Embryonic facial prominence (tissue), 1 donor: ENCODE results near the gene RBBP8NL.
"Not testable (repeated sequence)": the region's sequence is repeated elsewhere in the genome, so short reads cannot be mapped to it uniquely, and the experiment has no call there.

Source experiments
- DNase-seq: peaks from one replicate; pipeline ENCODE4 v3.0.0-alpha.2; 2016; ENCODE audit errors: extremely low spot score

Gene RBBP8NL

GRCh38 chr20:62444286-62444685, 16.9 kb upstream of the RBBP8NL start:
- DNase-seq: no peak

GRCh38 chr20:62441987-62442539, 14.7 kb upstream of the RBBP8NL start:
- no peak for DNase-seq

GRCh38 chr20:62439218-62439617, 11.9 kb upstream of the RBBP8NL start:
- no peak for DNase-seq

- no peak for DNase-seq
These were observed 10.6 kb upstream of the RBBP8NL start for GRCh38 chr20:62437927-62438326.

GRCh38 chr20:62437496-62437895, 10.2 kb upstream of the RBBP8NL start:
- DNase-seq: no peak

- DNase-seq: no peak
These were observed 9.4 kb upstream of the RBBP8NL start for GRCh38 chr20:62436692-62437091.

- DNase-seq: no peak
These were observed 6.5 kb upstream of the RBBP8NL start for GRCh38 chr20:62433658-62434497.

DNA sequence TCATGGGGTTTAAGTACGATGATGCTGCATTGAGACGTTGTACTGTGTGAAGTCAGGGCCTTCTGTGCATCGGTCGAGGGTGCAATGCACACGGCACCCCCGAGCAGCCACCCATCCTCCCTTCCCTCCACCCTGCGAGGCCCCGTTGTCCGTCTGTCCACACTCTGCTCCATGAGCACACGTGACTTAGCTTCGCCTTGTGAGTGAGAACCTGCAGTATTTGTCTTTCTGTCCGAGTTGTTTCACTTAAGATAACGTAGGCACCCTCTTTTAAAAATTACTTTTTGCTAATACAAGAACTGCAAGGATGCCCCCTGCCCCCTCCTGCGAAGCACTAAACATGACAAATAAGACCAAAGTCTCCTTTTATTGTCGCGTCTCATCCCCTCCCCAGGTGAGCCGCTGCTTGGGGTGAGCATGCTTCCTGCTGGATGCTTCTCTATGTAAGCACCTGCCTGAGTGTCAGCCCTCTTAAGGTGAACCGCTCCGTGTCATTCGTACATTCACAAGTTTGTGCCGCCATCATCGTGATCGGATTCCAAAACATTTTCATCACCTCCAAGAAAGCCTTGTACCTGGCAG, 3.6 kb upstream of the RBBP8NL start:
- no peak for DNase-seq

GRCh38 chr20:62430311-62430853, 3.0 kb upstream of the RBBP8NL start:
- no peak for DNase-seq

DNA sequence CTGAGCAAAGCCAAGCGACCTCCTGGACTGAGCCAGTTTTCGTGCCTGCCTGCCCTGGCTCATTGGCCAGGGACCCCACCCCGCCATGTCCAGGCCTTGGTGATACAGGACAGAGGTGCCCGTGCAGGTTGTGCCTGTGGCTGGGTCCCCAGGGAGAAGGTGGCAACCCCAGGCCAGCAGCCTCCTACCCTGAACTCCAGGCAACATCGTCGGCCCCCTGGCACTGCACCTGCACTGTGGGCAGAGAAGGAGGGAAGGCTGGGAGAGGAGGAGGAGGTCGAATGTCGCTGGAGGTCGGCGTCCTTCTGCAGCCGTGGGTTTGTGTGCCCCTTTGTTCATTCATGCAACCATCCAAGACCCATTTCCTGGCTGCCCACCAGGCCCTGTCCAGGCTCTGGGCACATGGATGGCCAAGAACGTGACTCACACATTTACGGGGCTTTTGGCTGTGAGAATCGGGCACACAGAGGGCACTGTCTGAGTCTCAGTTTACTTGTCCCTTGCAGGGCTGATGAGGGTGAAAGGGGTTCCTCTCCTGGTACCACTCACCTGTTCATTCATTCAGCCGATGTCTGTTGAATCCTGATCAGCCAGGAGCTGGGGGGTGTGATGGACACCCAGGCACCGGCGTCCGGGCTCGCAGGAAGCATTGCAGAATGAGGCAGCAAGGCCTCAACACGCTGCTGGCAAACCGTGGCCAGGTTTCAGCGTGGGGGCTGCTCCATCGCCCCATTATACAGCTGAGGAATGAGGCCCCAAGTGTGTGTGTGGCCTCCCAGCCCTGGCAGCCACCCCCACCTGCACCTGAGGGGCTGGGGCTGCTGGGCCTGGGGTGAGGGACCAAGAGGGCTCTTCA, 2.3 kb upstream of the RBBP8NL start:
- DNase-seq: no peak

DNA sequence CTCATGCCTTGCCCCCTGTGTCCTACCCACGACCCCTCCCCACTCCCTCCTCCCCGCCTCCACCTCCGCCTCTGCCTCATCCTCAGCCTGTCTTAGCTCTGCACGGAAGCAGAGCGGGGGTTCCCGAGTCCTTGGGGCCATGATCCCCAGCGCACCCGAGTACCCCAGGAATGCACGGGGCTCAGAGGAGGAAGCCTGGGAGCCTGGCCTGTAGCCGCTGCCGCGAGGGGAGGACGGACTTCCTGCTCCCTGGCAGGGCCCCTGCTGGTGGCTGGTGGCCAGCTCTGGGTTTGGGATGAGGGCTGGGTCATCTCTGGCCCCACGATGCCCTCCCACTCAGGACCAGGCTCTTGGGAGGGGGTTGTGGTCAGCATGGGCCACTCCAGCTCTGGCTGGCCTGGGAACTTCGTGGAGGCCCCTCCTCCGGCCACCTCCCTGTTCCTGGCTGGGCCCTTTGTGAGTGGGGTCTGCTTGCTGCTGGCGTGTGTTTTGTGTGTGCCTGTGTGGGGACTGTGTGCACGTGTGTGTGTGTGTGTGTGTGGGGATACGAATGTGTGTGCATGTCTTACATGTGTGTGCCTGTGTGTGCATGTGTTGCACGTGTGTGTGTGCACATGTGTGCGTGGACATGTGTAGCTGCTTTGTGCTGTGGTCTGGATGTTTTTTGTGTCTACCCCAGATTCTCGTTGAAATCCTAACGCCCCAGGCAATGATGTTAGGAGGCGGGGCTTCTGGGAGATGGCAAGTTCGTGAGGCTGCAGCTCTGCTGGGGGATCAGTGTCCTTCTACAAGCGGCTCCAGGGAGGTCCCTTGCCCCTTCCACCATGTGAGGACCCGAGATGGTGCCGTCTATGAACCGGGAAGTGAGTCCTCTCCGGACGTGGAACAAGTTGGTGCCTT, 1.3 kb upstream of the RBBP8NL start:
- DNase-seq: no peak

DNA sequence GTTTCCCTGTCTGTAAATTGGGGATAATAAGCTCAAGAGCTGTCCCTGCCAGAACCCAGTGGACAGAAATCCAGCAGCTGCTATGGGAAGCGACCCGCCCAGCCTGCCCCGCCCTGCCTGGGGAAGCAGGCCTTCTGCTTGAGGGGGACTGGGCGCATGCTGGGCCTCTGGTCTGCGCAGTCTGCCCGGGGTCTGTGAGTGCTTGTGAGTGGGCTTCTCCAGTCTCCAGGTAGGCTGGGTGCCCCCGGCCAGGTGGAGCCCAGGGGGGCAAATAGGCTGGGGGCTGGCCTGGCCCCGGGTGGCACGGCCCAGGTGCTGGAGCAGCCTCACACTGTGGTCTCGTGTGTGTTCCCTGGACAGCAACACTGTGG, 648 bp upstream of the RBBP8NL start:
- DNase-seq: no peak

DNA sequence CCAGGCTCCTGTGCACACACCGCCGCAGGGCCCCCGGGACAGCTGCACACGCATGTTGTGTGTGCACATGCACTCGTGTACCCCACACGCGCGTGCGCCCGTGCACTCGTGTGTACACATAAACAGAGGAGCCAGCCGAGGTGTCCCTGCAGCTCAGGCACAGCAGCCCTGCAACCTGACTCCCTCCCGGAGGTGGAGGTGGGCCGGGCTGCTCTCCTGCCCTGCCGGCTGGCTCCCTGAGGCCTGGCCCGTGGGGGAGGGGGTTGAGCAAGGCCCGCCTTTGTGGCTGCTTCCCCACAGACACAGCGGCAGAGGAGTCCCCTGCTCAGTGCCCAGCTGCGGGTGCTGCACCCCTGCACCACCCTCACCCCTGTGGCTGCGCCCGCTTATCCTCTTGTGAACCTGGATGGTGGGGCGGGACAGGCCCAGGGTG, 624 bp downstream of the RBBP8NL start:
- no peak for DNase-seq

- DNase-seq: not testable (repeated sequence)
These were observed 1.3 kb downstream of the RBBP8NL start for GRCh38 chr20:62426059-62426348.

DNA sequence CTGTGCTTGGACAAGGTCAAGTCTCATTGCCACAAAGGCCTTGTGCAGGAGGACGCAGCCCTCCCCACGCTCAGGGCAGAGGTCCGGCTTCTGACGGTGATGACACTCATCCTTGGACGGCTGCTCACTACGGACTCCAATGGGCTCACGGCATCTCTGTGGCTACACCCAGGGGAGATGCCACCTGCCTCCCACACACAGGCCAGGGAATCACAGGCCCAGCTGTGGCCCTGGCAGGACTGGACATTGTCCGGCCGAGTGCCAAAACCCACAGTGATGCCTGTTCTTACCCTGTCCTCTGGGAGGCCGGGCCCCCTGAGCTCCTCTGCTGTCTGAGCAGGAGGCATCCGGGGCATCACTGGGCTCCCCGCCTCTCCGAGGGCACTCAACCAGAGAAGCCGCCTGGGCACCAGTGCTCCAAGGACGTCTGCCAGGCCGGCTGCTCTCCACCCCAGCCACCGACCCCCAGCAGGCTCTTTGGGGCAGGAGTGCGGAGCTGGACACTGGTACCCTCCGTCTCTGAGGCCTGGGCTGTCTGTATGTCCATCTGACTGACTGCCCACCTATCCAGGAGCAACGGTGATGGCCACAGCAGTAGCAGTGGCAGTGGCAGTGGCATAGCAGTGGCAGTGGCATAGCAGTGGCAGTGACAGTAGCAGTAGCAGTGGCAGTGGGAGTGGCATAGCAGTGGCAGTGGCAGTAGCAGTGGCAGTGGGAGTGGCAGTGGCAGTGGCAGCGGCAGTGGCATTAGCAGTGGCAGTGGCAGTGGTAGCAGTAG, 1.9 kb downstream of the RBBP8NL start:
- DNase-seq: no peak

DNA sequence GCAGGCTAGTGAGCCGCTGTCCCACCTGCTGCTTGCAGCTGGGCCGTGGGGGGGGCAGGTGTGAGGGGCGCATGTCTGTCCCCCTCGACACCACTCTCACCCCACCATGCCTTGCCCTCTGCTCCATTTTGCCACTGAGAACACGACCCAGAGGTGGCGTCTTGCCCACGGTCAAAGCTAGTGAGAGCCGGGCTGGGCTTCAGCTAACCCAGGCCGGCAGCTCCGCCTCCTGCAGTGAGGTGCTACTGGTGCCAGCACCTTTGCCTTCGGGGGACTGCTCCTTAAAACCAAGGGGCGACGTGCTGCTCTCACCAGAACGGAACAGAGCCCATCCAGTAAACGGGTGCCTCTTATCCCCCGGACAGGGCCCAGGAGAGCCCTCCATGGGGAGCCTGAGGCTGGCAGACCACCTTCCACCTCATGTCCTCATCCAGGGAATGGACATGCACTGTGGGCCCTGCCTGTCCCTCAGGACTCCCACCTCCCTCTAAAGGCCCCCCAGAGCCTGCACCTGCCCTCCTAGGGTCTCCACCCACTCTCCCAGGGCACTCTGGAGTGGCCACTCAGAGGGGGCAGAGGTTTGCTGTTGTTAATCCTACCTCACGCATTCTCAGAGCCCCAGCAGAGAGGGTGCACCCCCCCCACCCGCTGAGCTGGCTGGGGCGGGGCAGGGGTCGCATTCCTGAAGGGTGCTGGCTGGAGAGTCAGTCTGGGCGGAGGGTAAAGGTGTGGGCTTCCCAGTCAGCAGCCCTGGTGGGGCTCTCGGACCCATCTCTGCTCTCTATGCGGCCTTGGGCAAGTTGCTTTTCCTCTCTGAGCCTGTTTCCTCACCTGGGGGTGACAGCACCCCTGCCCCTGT, 2.9 kb downstream of the RBBP8NL start:
- DNase-seq: no peak

- DNase-seq: no peak
These were observed 4.0 kb downstream of the RBBP8NL start for GRCh38 chr20:62423326-62423706.

- no peak for DNase-seq
These were observed 4.6 kb downstream of the RBBP8NL start for GRCh38 chr20:62422636-62423325.

DNA sequence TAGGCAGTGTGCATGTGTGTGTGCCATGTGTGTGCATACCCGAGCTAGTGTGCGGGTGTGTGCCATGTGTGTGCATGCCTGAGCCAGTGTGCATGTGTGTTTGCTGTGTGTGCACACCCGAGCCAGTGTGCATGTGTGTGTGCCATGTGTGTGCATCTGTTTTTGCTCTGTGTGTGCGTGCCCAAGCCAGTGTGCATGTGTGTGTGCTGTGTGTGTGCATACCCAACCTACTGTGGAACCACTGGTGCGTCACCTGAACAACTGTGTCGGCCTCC, 5.7 kb downstream of the RBBP8NL start:
- no peak for DNase-seq
